Measurements from ENCODE around the gene NCAPD3. TPM values are rescaled to one million over a fixed set of nuclear protein-coding genes. Genes with fewer than 3 reads are reported as not detected.
A peak's percentile ranks its signal among the peaks of the same experiment; 100 is the strongest.

NCAPD3 gene
- total RNA-seq, 6 experiments from 2014 or later = 19.6 to 31.1 (median 29.4) TPM

DNA sequence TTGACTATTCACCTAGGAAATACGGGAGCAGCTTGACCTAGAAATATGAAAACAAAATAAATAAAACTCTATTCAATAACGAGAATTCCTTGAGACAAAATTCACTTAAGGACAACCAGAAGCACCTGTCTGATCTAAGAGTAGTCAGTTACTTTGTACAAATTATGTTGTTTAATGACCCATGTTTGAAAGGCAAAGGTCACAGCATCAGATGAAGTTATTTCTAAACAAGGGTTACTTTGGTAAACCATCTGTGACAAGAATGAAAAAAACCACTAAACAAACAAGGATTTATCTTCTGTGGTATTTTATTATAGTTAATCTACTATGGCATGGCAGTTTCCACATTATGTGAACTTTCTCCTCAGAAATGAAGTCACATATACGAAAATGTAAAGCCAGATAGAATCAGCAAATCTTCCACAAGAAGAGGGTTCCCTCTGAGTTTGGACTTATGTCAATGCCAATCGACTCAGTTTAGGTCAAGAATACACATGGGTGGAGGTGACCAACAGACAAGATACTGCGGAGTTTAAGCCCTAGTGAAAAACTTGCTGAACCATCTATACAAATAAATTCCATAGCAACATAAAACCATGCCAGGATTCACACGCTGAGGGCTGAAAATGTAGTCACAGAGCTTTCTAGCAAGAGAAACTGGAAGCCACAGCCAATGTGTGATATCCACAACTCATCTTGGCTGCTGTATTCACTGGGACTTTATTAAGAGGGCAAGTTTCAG, 53.4 kb downstream of the NCAPD3 start:
- peaks cover 23% of the 10 kb centered on the region for H3K36me3 Mint-ChIP-seq (ENCODE audit: low read depth)
- DNase-seq = no peak
- H3K4me3 Mint-ChIP-seq = no peak overlapping the region
- no peaks in the 10 kb centered on the region for H3K9me3 Mint-ChIP-seq
- H3K27ac Mint-ChIP-seq = 0 out of 2 replicates have a peak overlapping the region, but pooled peaks have one; percentile 29
- peaks cover 17% of the 10 kb centered on the region for H3K4me1 Mint-ChIP-seq (ENCODE audit: low read depth)
- TF ChIP-seq, protein P1, sequence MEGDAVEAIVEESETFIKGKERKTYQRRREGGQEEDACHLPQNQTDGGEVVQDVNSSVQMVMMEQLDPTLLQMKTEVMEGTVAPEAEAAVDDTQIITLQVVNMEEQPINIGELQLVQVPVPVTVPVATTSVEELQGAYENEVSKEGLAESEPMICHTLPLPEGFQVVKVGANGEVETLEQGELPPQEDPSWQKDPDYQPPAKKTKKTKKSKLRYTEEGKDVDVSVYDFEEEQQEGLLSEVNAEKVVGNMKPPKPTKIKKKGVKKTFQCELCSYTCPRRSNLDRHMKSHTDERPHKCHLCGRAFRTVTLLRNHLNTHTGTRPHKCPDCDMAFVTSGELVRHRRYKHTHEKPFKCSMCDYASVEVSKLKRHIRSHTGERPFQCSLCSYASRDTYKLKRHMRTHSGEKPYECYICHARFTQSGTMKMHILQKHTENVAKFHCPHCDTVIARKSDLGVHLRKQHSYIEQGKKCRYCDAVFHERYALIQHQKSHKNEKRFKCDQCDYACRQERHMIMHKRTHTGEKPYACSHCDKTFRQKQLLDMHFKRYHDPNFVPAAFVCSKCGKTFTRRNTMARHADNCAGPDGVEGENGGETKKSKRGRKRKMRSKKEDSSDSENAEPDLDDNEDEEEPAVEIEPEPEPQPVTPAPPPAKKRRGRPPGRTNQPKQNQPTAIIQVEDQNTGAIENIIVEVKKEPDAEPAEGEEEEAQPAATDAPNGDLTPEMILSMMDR (IDR thresholded peaks at IDR 0.05) = no peak
- H3K27me3 Mint-ChIP-seq (ENCODE audit: insufficient read depth) = no peaks in the 10 kb centered on the region; the same call in 1 of the 2 replicates

DNA sequence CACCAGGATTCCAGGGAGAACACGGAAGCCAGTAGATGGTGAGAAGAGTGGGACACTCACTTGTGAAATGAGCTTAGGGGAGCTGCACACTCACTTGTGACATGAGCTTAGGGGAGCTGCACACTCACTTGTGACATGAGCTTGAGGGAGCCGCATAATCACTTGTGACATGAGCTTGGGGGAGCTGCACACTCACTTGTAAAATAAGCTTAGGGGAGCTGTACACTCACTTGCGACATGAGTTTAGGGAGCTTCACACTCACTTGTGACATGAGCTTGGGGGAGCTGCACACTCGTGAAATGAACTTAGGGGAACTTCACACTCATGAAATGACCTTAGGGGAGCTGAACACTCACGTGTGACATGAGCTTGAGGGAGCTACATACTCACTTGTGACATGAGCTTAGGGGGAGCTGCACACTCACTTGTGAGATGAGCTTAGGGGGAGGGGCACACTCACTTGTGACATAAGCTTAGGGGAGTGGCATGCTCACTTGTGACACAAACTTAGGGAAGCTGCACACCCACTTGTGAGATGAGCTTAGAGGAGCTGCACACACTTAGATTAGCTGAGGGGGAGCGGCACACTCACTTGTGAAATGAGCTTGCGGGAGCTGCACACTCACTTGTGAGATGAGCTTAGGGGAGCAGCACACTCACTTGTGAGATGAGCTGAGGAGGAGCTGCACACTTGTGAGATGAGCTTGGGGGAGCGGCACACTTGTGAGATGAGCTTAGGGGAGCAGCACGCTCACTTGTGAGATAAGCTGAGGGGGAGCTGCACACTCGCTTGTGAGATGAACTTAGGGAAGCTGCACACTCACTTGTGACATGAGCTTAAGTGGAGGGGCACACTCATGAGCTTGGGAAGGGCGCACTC, 59.0 kb downstream of the NCAPD3 start:
- DNase-seq = no peak
- Mint-ChIP-seq H3K27me3 (ENCODE audit: insufficient read depth) (no peaks in the 10 kb centered on the region; the same call in 1 of the 2 replicates), H3K4me3 (no peak overlapping the region), H3K9me3 (no peaks in the 10 kb centered on the region), H3K27ac (no peak overlapping the region), H3K36me3 (ENCODE audit: low read depth) (peaks cover 31% of the 10 kb centered on the region), H3K4me1 (ENCODE audit: low read depth) (no peaks in the 10 kb centered on the region)
- TF ChIP-seq, protein P1 (IDR thresholded peaks at IDR 0.05) = no peak

DNA sequence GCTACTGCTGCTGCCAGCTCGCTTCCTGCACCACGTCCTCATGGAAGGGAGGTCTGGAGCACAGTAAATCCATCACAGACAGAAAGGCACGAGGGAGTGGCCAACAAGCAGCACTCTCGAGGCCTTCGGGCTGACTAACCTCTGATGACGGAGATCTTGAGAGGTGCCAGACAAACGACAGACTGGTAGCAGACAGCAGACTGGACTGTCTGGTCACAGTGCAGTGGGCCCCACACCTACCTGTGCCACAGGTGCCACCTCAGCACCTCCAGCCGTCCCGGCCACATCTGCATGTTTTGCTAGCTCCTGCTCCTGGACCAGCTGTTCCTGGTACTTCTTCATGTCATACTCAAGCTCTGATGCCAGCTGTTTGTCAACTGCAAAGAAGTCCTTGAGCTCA, 64.1 kb downstream of the NCAPD3 start:
- H3K36me3 Mint-ChIP-seq (ENCODE audit: low read depth) = peaks cover 17% of the 10 kb centered on the region; the same call in 1 of the 2 replicates
- H3K9me3 Mint-ChIP-seq = no peaks in the 10 kb centered on the region
- no peaks in the 10 kb centered on the region; the same call in 1 of the 2 replicates for H3K27me3 Mint-ChIP-seq (ENCODE audit: insufficient read depth)
- H3K4me1 Mint-ChIP-seq (ENCODE audit: low read depth) = peaks cover 10% of the 10 kb centered on the region
- TF ChIP-seq, protein P1 (IDR thresholded peaks at IDR 0.05) = no peak
- no peak overlapping the region for H3K4me3 Mint-ChIP-seq
- DNase-seq = no peak
- H3K27ac Mint-ChIP-seq = no peak overlapping the region

- peaks cover 10% of the 10 kb centered on the region; the same call in 1 of the 2 replicates for H3K36me3 Mint-ChIP-seq (ENCODE audit: low read depth)
- no peaks in the 10 kb centered on the region; the same call in 1 of the 2 replicates for H3K27me3 Mint-ChIP-seq (ENCODE audit: insufficient read depth)
Observed at GRCh38 chr11:134158023-134158422, 65.7 kb downstream of the NCAPD3 start.

GRCh38 chr11:134157451-134157850, 66.3 kb downstream of the NCAPD3 start:
- Mint-ChIP-seq H3K4me1 (ENCODE audit: low read depth) (peaks cover 10% of the 10 kb centered on the region), H3K4me3 (no peak overlapping the region), H3K9me3 (no peaks in the 10 kb centered on the region), H3K27me3 (ENCODE audit: insufficient read depth) (no peaks in the 10 kb centered on the region; the same call in 1 of the 2 replicates), H3K27ac (no peak overlapping the region), H3K36me3 (ENCODE audit: low read depth) (peaks cover 10% of the 10 kb centered on the region; the same call in 1 of the 2 replicates)
- TF ChIP-seq, protein P1 (IDR thresholded peaks at IDR 0.05) = no peak
- peak; percentile 28 for DNase-seq

More at GRCh38 chr11:134158023-134158422, 65.7 kb downstream of the NCAPD3 start:
- Mint-ChIP-seq H3K27ac (no peak overlapping the region; the same call in 1 of the 2 replicates), H3K4me1 (ENCODE audit: low read depth) (peaks cover 10% of the 10 kb centered on the region), H3K9me3 (no peaks in the 10 kb centered on the region), H3K4me3 (no peak overlapping the region)
- TF ChIP-seq, protein P1 (IDR thresholded peaks at IDR 0.05) = no peak
- DNase-seq = no peak
